Liver (tissue), 2 donors: ENCODE measurements around the gene TUBA8.

ENCODE experiments used
- TF ChIP-seq, protein P1 (sequence below): IDR thresholded peaks from 2 replicates; pipeline ENCODE4 v1.6.1; 2016; ENCODE audit warnings: antibody characterized with exemption
- TF ChIP-seq, protein P2 (sequence below): IDR thresholded peaks from 2 replicates; pipeline ENCODE4 v1.6.1; 2016; ENCODE audit warnings: antibody characterized with exemption, mild to moderate bottlenecking
- TF ChIP-seq, protein P3 (sequence below): fragments of 150-350 bp; IDR thresholded peaks from 2 replicates; pipeline ENCODE4 v1.5.1; 2017; ENCODE audit warnings: improper control_type of control experiment, low read depth, low read length; ENCODE audit not compliant: missing input control
- donor health status: healthy.

DNA sequence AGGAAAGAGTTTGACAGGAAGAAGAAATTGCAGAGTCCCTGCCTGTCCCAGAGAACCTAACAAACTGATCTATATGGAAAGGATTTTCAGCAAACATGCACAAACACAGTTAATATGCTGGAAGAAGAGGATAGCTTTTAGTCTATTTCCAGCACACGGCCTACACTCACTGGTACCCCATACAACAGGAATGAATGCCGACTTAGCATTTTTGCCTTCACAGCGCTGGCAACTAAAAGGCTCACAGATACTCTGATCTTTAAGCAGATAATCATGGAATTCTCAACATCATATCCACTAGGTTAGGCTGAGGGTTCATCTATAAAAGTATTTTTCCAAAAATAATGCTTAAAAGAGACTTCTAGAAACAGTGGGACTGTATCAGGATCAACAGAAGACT is 9.8 kb upstream of the TUBA8 start:
- TF ChIP-seq, protein P1, sequence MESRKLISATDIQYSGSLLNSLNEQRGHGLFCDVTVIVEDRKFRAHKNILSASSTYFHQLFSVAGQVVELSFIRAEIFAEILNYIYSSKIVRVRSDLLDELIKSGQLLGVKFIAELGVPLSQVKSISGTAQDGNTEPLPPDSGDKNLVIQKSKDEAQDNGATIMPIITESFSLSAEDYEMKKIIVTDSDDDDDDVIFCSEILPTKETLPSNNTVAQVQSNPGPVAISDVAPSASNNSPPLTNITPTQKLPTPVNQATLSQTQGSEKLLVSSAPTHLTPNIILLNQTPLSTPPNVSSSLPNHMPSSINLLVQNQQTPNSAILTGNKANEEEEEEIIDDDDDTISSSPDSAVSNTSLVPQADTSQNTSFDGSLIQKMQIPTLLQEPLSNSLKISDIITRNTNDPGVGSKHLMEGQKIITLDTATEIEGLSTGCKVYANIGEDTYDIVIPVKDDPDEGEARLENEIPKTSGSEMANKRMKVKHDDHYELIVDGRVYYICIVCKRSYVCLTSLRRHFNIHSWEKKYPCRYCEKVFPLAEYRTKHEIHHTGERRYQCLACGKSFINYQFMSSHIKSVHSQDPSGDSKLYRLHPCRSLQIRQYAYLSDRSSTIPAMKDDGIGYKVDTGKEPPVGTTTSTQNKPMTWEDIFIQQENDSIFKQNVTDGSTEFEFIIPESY, result no peak
- TF ChIP-seq, protein P2, sequence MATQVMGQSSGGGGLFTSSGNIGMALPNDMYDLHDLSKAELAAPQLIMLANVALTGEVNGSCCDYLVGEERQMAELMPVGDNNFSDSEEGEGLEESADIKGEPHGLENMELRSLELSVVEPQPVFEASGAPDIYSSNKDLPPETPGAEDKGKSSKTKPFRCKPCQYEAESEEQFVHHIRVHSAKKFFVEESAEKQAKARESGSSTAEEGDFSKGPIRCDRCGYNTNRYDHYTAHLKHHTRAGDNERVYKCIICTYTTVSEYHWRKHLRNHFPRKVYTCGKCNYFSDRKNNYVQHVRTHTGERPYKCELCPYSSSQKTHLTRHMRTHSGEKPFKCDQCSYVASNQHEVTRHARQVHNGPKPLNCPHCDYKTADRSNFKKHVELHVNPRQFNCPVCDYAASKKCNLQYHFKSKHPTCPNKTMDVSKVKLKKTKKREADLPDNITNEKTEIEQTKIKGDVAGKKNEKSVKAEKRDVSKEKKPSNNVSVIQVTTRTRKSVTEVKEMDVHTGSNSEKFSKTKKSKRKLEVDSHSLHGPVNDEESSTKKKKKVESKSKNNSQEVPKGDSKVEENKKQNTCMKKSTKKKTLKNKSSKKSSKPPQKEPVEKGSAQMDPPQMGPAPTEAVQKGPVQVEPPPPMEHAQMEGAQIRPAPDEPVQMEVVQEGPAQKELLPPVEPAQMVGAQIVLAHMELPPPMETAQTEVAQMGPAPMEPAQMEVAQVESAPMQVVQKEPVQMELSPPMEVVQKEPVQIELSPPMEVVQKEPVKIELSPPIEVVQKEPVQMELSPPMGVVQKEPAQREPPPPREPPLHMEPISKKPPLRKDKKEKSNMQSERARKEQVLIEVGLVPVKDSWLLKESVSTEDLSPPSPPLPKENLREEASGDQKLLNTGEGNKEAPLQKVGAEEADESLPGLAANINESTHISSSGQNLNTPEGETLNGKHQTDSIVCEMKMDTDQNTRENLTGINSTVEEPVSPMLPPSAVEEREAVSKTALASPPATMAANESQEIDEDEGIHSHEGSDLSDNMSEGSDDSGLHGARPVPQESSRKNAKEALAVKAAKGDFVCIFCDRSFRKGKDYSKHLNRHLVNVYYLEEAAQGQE, result no peak
- TF ChIP-seq, protein P3, sequence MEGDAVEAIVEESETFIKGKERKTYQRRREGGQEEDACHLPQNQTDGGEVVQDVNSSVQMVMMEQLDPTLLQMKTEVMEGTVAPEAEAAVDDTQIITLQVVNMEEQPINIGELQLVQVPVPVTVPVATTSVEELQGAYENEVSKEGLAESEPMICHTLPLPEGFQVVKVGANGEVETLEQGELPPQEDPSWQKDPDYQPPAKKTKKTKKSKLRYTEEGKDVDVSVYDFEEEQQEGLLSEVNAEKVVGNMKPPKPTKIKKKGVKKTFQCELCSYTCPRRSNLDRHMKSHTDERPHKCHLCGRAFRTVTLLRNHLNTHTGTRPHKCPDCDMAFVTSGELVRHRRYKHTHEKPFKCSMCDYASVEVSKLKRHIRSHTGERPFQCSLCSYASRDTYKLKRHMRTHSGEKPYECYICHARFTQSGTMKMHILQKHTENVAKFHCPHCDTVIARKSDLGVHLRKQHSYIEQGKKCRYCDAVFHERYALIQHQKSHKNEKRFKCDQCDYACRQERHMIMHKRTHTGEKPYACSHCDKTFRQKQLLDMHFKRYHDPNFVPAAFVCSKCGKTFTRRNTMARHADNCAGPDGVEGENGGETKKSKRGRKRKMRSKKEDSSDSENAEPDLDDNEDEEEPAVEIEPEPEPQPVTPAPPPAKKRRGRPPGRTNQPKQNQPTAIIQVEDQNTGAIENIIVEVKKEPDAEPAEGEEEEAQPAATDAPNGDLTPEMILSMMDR, result no peak
